Caco-2 (cell line): Measurements from ENCODE around the gene MAPK14. TPM values are rescaled to one million over a fixed set of nuclear protein-coding genes. Genes with fewer than 3 reads are reported as not detected.

Source experiments
- BruUV-seq: library from RNA; stranded (reverse); fragments of 400-500 nt; replicated peaks from 2 replicates; lab custom pipeline; 2021; lab: Mats Ljungman, UMichigan
- CTCF ChIA-PET: fragments of 300-600 bp; sonication (Branson Sonifier 250); formaldehyde crosslinking; loops from one replicate; lab custom pipeline; 2022; ENCODE audit warnings: antibody characterized with exemption; lab: Charles Lee
- POLR2A ChIA-PET: fragments of 300-600 bp; sonication (Branson Sonifier 250); formaldehyde crosslinking; loops from one replicate; lab custom pipeline; 2022; ENCODE audit warnings: antibody characterized with exemption; lab: Charles Lee
- DNase-seq, 2 experiments: peaks; one replicate each; pipeline versions ENCODE4 v3.0.0 to v3.0.0-alpha.2; 2020 to 2022
- H3K27me3 ChIP-seq: replicated peaks from 2 replicates; pipeline ENCODE4 v1.6.0; 2011; ENCODE audit warnings: low read length; ENCODE audit not compliant: control insufficient read depth, insufficient read depth
- H3K36me3 ChIP-seq: 2 replicates; pipeline ENCODE4 v1.5.1; 2011; ENCODE audit warnings: low read length; ENCODE audit not compliant: control insufficient read depth, insufficient read depth
- H3K4me1 ChIP-seq: fragments of 250-450 bp; sonication (Bioruptor Pico); 2 replicates; pipeline ENCODE4 v1.5.1; 2020; ENCODE audit warnings: mild to moderate bottlenecking
- H3K4me3 ChIP-seq: 2 replicates; pipeline ENCODE4 v1.5.1; 2011; ENCODE audit warnings: low read depth, mild to moderate bottlenecking, control low read depth, low read length
- H3K9me3 ChIP-seq: fragments of 250-450 bp; sonication (Bioruptor Pico); 2 replicates; pipeline ENCODE4 v1.5.1; 2020; ENCODE audit warnings: mild to moderate bottlenecking, moderate library complexity
- H3K27ac Mint-ChIP-seq: one replicate; pipeline ENCODE4 v1.8.0; 2022; ENCODE audit warnings: mixed read lengths; ENCODE audit not compliant: unreplicated experiment
- H3K27me3 Mint-ChIP-seq: one replicate; pipeline ENCODE4 v1.8.0; 2022; ENCODE audit warnings: mixed read lengths; ENCODE audit not compliant: insufficient read depth, unreplicated experiment
- H3K36me3 Mint-ChIP-seq: one replicate; pipeline ENCODE4 v1.8.0; 2022; ENCODE audit warnings: mild to moderate bottlenecking, mixed read lengths; ENCODE audit not compliant: insufficient read depth, unreplicated experiment
- H3K4me1 Mint-ChIP-seq: one replicate; pipeline ENCODE4 v1.8.0; 2022; ENCODE audit warnings: low read depth, mixed read lengths; ENCODE audit not compliant: unreplicated experiment
- H3K4me3 Mint-ChIP-seq: one replicate; pipeline ENCODE4 v1.8.0; 2022; ENCODE audit warnings: mild to moderate bottlenecking, moderate library complexity, mixed read lengths; ENCODE audit not compliant: unreplicated experiment
- H3K9me3 Mint-ChIP-seq: one replicate; pipeline ENCODE4 v1.8.0; 2022; ENCODE audit warnings: mixed read lengths; ENCODE audit not compliant: unreplicated experiment
- CTCF ChIP-seq, 2 experiments: fragments of 200-600 bp in 1 of 2; IDR thresholded peaks; 1 replicate in 1 of 2; 2 replicates in 1 of 2; pipeline versions ENCODE4 v1.5.1 to v1.8.0; 2011 to 2022; ENCODE audit warnings: antibody characterized with exemption in 1 of 2, control low read depth in 1 of 2, inconsistent platforms in 1 of 2, low read depth in 1 of 2, low read length in 1 of 2, mild to moderate bottlenecking in 1 of 2, moderate library complexity in 1 of 2; ENCODE audit not compliant: insufficient read depth in 1 of 2, severe bottlenecking in 1 of 2, unreplicated experiment in 1 of 2
- intact Hi-C: fragments of 100-400 bp; cut with micrococcal nuclease; formaldehyde crosslinking; loops from one replicate; pipeline ENCODE4 v1.10.0; 2022; ENCODE audit not compliant: unreplicated experiment
- total RNA-seq: library from RNA; stranded (reverse); gene quantifications from 2 replicates; pipeline ENCODE4 v1.2.3, GENCODE V29; 2022

The MAPK14 gene
- total RNA-seq, 1 experiment from 2014 or later, result 72.0 TPM

GRCh38 chr6:36019167-36019566, 8.4 kb upstream of the MAPK14 start:
- no peak overlapping the region for H3K27ac Mint-ChIP-seq
- POLR2A ChIA-PET, result no interaction called here
- intact Hi-C loops, result no loop called here

GRCh38 chr6:36020154-36020553, 7.5 kb upstream of the MAPK14 start:
- Mint-ChIP-seq H3K27me3 (no peaks in the 10 kb centered on the region), H3K27ac (no peak overlapping the region), H3K4me3 (no peak overlapping the region), H3K4me1 (peaks cover 11% of the 10 kb centered on the region), H3K9me3 (no peaks in the 10 kb centered on the region), H3K36me3 (no peaks in the 10 kb centered on the region)
- no peak for DNase-seq
- Histone ChIP-seq H3K9me3 (no peaks in the 10 kb centered on the region), H3K36me3 (no peaks in the 10 kb centered on the region), H3K4me3 (no peak overlapping the region), H3K27me3 (no peaks in the 10 kb centered on the region), H3K4me1 (peaks cover 5% of the 10 kb centered on the region; the same call in 1 of the 2 replicates)
- ChIA-PET POLR2A (no interaction called here), CTCF (no interaction called here)
- BruUV-seq, result no TSS peak
- intact Hi-C loops, result no loop called here
- no peak for TF ChIP-seq CTCF (IDR thresholded peaks at IDR 0.05; ENCODE audit: insufficient read depth in 1 of 2, low read depth in 1 of 2, low read length in 1 of 2, severe bottlenecking in 1 of 2, unreplicated experiment in 1 of 2)

More at GRCh38 chr6:36019167-36019566, 8.4 kb upstream of the MAPK14 start:
- H3K4me1 Mint-ChIP-seq, result peaks cover 12% of the 10 kb centered on the region
- no peak overlapping the region for H3K4me3 Mint-ChIP-seq
- TF ChIP-seq CTCF (IDR thresholded peaks at IDR 0.05; ENCODE audit: insufficient read depth in 1 of 2, low read depth in 1 of 2, low read length in 1 of 2, severe bottlenecking in 1 of 2, unreplicated experiment in 1 of 2), result no peak
- no peaks in the 10 kb centered on the region for H3K9me3 Mint-ChIP-seq
- Histone ChIP-seq H3K4me1 (peaks cover 9% of the 10 kb centered on the region; the same call in 1 of the 2 replicates), H3K36me3 (no peaks in the 10 kb centered on the region), H3K27me3 (no peaks in the 10 kb centered on the region), H3K9me3 (no peaks in the 10 kb centered on the region), H3K4me3 (no peak overlapping the region)
- H3K27me3 Mint-ChIP-seq, result no peaks in the 10 kb centered on the region
- DNase-seq, result no peak
- CTCF ChIA-PET, result no interaction called here
- no peaks in the 10 kb centered on the region for H3K36me3 Mint-ChIP-seq
- no TSS peak for BruUV-seq

GRCh38 chr6:36023996-36024795, 3.4 kb upstream of the MAPK14 start, which contains the start of gene SLC26A8:
Gene SLC26A8, minus strand, starts transcription at chr6:36024641. Its CDS starts 4,934 bp downstream, at chr6:36019707.
- Histone ChIP-seq H3K4me3 (no peak within 1 kb of the TSS), H3K9me3 (no peaks in the 10 kb centered on the region), H3K36me3 (no peaks in the 10 kb centered on the region), H3K27me3 (no peaks in the 10 kb centered on the region), H3K4me1 (peaks cover 19% of the 10 kb centered on the region)
- no TSS peak for BruUV-seq
- H3K4me1 Mint-ChIP-seq, result peaks cover 18% of the 10 kb centered on the region
- ChIA-PET POLR2A (no interaction called here), CTCF (no interaction called here)
- H3K4me3 Mint-ChIP-seq, result no peak within 1 kb of the TSS
- peaks cover 13% of the 10 kb centered on the region for H3K36me3 Mint-ChIP-seq
- intact Hi-C loops, result no loop called here
- no peak for DNase-seq
- H3K27me3 Mint-ChIP-seq, result no peaks in the 10 kb centered on the region
- no peaks in the 10 kb centered on the region for H3K9me3 Mint-ChIP-seq
- H3K27ac Mint-ChIP-seq, result no peak within 1 kb of the TSS
- TF ChIP-seq CTCF (IDR thresholded peaks at IDR 0.05; ENCODE audit: insufficient read depth in 1 of 2, low read depth in 1 of 2, low read length in 1 of 2, severe bottlenecking in 1 of 2, unreplicated experiment in 1 of 2), result no peak
